HL-60 (cell line): ENCODE results near the gene TMEM120B.

Experiments used
- DNase-seq, 2 experiments: peaks; one replicate each; pipeline ENCODE4 v3.0.0-alpha.2; 2010 to 2020; ENCODE audit warnings: low read depth in 1 of 2, low spot score in 1 of 2
- H3K27ac ChIP-seq: fragments of 250-450 bp; sonication (Bioruptor Pico); replicated peaks from 2 replicates; pipeline ENCODE4 v1.5.1; 2020; ENCODE audit warnings: mild to moderate bottlenecking, moderate library complexity
- H3K27me3 ChIP-seq: fragments of 250-450 bp; sonication (Bioruptor Pico); 2 replicates; pipeline ENCODE4 v1.5.1; 2021; ENCODE audit warnings: mild to moderate bottlenecking, moderate library complexity; ENCODE audit not compliant: insufficient read depth, poor library complexity, severe bottlenecking
- H3K4me3 ChIP-seq: replicated peaks from 2 replicates; pipeline ENCODE4 v1.5.1; 2011; ENCODE audit warnings: mild to moderate bottlenecking, control low read depth, low read length; ENCODE audit not compliant: insufficient read depth
- GABPA ChIP-seq: IDR thresholded peaks from 2 replicates; pipeline ENCODE4 v1.6.1; 2012; ENCODE audit warnings: low read depth
- POLR2AphosphoS5 ChIP-seq: IDR thresholded peaks from 2 replicates; pipeline ENCODE4 v1.6.1; 2012; ENCODE audit warnings: low read depth
- REST ChIP-seq: IDR thresholded peaks from 2 replicates; pipeline ENCODE4 v1.6.1; 2012; ENCODE audit warnings: low read depth; ENCODE audit not compliant: insufficient replicate concordance
- SPI1 ChIP-seq: IDR thresholded peaks from 2 replicates; pipeline ENCODE4 v1.6.1; 2012; ENCODE audit warnings: low read depth, mild to moderate bottlenecking, borderline replicate concordance
- TF ChIP-seq, protein P1 (sequence below): IDR thresholded peaks from one replicate; pipeline ENCODE4 v1.5.1; 2011; ENCODE audit warnings: low read length, control low read depth, inconsistent platforms; ENCODE audit not compliant: insufficient read depth

The TMEM120B gene

DNA sequence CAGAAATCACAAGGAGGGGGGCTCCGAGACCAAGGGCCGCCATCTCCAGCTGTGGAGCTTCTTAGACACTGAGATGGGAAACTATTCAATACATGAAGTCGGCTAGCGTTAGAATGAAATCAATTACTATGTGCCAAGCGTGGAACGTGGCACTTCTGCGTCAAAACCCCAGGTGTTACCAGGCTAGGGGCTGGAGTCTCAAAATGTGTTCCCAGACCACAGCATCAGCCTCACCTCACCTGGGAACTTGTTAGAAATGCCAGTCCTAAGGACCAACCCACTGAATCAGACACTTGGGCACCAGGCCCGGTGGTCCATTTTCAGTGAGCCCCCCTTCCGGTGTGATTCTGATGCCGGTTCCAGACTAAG is 86.2 kb downstream of the TMEM120B start:
- TF ChIP-seq REST: no peak
- no peak for TF ChIP-seq GABPA
- no peak for TF ChIP-seq POLR2AphosphoS5
- DNase-seq: no peak
- no peak overlapping the region for H3K4me3 ChIP-seq
- no peaks in the 10 kb centered on the region for H3K27me3 ChIP-seq
- H3K27ac ChIP-seq: no peak overlapping the region; the same call in 1 of the 2 replicates

GRCh38 chr12:121799156-121799841 is 86.7 kb downstream of the TMEM120B start:
- Histone ChIP-seq H3K27me3 (no peaks in the 10 kb centered on the region), H3K4me3 (peak overlapping the region; percentile 44), H3K27ac (peak overlapping the region; percentile 99)
- DNase-seq: peak in 1 of 2 experiments; percentile 68
- TF ChIP-seq, protein P1, sequence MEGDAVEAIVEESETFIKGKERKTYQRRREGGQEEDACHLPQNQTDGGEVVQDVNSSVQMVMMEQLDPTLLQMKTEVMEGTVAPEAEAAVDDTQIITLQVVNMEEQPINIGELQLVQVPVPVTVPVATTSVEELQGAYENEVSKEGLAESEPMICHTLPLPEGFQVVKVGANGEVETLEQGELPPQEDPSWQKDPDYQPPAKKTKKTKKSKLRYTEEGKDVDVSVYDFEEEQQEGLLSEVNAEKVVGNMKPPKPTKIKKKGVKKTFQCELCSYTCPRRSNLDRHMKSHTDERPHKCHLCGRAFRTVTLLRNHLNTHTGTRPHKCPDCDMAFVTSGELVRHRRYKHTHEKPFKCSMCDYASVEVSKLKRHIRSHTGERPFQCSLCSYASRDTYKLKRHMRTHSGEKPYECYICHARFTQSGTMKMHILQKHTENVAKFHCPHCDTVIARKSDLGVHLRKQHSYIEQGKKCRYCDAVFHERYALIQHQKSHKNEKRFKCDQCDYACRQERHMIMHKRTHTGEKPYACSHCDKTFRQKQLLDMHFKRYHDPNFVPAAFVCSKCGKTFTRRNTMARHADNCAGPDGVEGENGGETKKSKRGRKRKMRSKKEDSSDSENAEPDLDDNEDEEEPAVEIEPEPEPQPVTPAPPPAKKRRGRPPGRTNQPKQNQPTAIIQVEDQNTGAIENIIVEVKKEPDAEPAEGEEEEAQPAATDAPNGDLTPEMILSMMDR: no peak
- TF ChIP-seq REST (no peak), POLR2AphosphoS5 (no peak), GABPA (no peak), SPI1 (no peak)

GRCh38 chr12:121799842-121800693 is 87.5 kb downstream of the TMEM120B start:
- no peaks in the 10 kb centered on the region for H3K27me3 ChIP-seq
- TF ChIP-seq SPI1: peak; percentile 39; the same call in 1 of the 2 replicates
- TF ChIP-seq POLR2AphosphoS5: 0 out of 2 replicates have a peak, but pooled peaks have one; percentile 38
- TF ChIP-seq REST: no peak
- H3K27ac ChIP-seq: peak overlapping the region; percentile 99
- H3K4me3 ChIP-seq: peak overlapping the region; percentile 44
- DNase-seq: peak in 1 of 2 experiments; percentile 73
